ENCODE data around the gene POLDIP2. TPM values are rescaled to one million over a fixed set of nuclear protein-coding genes. Genes with fewer than 3 reads are reported as not detected.
A peak's percentile ranks its signal among the peaks of the same experiment; 100 is the strongest.

The POLDIP2 gene
- total and polyA plus RNA-seq, 2 of the 4 experiments (the other 2 are of a cell fraction), result 66.7 to 77.8 TPM

DNA sequence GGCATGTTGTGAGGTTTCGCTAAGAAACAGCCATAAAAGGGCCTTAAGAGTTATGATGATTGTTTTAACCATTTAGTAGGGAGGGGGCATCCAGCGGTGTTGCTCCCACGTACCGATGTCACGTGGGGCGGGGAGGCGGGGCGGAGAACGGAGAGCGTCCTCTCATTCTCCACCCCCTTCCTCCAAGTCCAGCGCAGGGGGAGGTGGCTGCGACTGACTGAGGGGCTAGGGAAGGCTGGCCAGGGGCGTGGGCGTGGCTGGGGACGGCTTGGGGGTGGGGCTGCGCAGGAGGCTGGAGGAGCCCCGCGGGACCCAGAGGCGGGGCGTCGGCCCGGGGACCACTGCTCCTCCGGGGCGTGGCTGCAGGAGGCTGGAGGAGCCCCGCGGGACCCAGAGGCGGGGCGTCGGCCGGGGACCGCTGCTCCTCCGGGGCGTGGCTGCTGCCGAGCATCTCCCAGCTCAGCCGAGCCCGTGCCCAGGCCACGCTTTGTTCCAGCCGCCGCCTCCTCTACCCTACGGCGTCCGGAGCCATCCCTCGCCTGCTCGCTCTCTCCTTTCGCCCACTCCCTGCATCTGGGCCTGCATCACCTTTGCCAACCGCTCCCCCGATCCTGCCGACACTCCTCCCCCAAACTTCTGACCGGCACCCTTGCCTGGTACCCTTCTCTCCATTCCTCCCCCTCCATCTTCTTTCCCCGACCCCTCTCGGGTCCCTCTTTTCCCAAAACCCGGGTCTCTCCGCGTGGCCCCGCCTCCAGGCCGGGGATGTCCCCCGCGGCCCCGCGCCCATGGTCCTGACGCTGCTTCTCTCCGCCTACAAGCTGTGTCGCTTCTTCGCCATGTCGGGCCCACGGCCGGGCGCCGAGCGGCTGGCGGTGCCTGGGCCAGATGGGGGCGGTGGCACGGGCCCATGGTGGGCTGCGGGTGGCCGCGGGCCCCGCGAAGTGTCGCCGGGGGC, 14.2 kb upstream of the POLDIP2 start, which contains the start of gene SARM1:
Gene SARM1, plus strand, starts transcription at position 450 of the 958 bp plus-strand sequence. Its CDS starts 339 bp downstream, at position 789.
- H2BK20ac ChIP-seq (ENCODE audit: low read depth, low read length), result peak within 1 kb of the TSS; percentile 73
- H3K4me1 ChIP-seq (ENCODE audit: control insufficient read depth, insufficient read depth, low read length), result peaks cover 14% of the 10 kb centered on the region; the same call in 1 of the 2 replicates
- H3K9me3 ChIP-seq (ENCODE audit: control insufficient read depth, insufficient read depth, low read length), result no peaks in the 10 kb centered on the region
- ATAC-seq (ENCODE audit: low read depth), result peak; percentile 83
- H3K23ac ChIP-seq (ENCODE audit: low read depth, low read length), result peak within 1 kb of the TSS; percentile 70
- H4K5ac ChIP-seq (ENCODE audit: low read depth, low read length), result peak within 1 kb of the TSS; percentile 40
- H2BK15ac ChIP-seq (ENCODE audit: low read depth, low read length), result peak within 1 kb of the TSS; percentile 16; the same call in 1 of the 3 replicates
- POLR2A ChIA-PET (ENCODE audit: unreplicated experiment), result no interaction called here
- H3K56ac ChIP-seq (ENCODE audit: extremely low read depth, insufficient read depth, low read length), result peak within 1 kb of the TSS; percentile 52
- peak within 1 kb of the TSS; percentile 62 for H2BK120ac ChIP-seq (ENCODE audit: low read depth, low read length)
- intact Hi-C loops (cut with micrococcal nuclease), result no loop called here
- H2AK5ac ChIP-seq (ENCODE audit: low read depth, low read length), result peak within 1 kb of the TSS; percentile 29
- peaks cover 5 to 27% of the 10 kb centered on the region in 2 experiments; a peak in 3 of 4 replicates for H3K79me1 ChIP-seq (ENCODE audit: low read depth in 1 of 2, low read length in 2 of 2)
- H3K36me3 ChIP-seq (ENCODE audit: control insufficient read depth, insufficient read depth, low read length), result no peaks in the 10 kb centered on the region
- H3K14ac ChIP-seq (replicated peaks; ENCODE audit: low read depth, low read length), result peak within 1 kb of the TSS; percentile 91
- dilution Hi-C loops (cut with HindIII; ENCODE audit: low sequenced_read_pairs, unreplicated experiment), result no loop called here
- H2BK5ac ChIP-seq (ENCODE audit: low read depth, low read length, poor library complexity, severe bottlenecking), result no peak within 1 kb of the TSS
- peak within 1 kb of the TSS; percentile 79 for H4K91ac ChIP-seq (ENCODE audit: insufficient read depth, low read depth, low read length)
- peak within 1 kb of the TSS; percentile 84 for H3K4me2 ChIP-seq (ENCODE audit: low read depth, low read length)
- H3K4me3 ChIP-seq (ENCODE audit: insufficient read depth, low read depth, low read length), result peak within 1 kb of the TSS; percentile 54
- no peak within 1 kb of the TSS; the same call in 1 of the 2 replicates for H3K18ac ChIP-seq (ENCODE audit: low read depth, low read length)
- peak within 1 kb of the TSS; percentile 43 for H3K9ac ChIP-seq (ENCODE audit: low read depth, low read length)
- peaks cover 31% of the 10 kb centered on the region for H4K20me1 ChIP-seq (ENCODE audit: insufficient read depth, low read length)
- H2AFZ ChIP-seq (replicated peaks; ENCODE audit: low read length, poor library complexity), result peak within 1 kb of the TSS; percentile 93
- DNase-seq, result peak; percentile 85
- WGBS, 2 experiments (ENCODE audit: extremely low coverage in 2 of 2, insufficient read length in 1 of 2), result 1% methylated on average over 28 of the region's 80 CpGs; no CpG with 5 or more reads in 1 of the 2 experiments
- peak within 1 kb of the TSS; percentile 33 for H2AK9ac ChIP-seq (replicated peaks; ENCODE audit: low read depth, low read length, poor library complexity)
- peak within 1 kb of the TSS; percentile 93 for H3K27ac ChIP-seq (ENCODE audit: insufficient read depth, low read length)
- CTCF ChIA-PET, result no interaction called here
- TF ChIP-seq BHLHE40 (IDR thresholded peaks at IDR 0.05; ENCODE audit: low read depth, low read length) (peak; percentile 26; the same call in 1 of the 2 replicates), MAZ (IDR thresholded peaks at IDR 0.05; ENCODE audit: borderline replicate concordance, low read depth, low read length) (peak; percentile 91; the same call in 1 of the 2 replicates)
- TF ChIP-seq, protein P1, sequence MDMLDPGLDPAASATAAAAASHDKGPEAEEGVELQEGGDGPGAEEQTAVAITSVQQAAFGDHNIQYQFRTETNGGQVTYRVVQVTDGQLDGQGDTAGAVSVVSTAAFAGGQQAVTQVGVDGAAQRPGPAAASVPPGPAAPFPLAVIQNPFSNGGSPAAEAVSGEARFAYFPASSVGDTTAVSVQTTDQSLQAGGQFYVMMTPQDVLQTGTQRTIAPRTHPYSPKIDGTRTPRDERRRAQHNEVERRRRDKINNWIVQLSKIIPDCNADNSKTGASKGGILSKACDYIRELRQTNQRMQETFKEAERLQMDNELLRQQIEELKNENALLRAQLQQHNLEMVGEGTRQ (IDR thresholded peaks at IDR 0.05; ENCODE audit: low read depth, low read length), result peak; percentile 96
- TF ChIP-seq, protein P2, sequence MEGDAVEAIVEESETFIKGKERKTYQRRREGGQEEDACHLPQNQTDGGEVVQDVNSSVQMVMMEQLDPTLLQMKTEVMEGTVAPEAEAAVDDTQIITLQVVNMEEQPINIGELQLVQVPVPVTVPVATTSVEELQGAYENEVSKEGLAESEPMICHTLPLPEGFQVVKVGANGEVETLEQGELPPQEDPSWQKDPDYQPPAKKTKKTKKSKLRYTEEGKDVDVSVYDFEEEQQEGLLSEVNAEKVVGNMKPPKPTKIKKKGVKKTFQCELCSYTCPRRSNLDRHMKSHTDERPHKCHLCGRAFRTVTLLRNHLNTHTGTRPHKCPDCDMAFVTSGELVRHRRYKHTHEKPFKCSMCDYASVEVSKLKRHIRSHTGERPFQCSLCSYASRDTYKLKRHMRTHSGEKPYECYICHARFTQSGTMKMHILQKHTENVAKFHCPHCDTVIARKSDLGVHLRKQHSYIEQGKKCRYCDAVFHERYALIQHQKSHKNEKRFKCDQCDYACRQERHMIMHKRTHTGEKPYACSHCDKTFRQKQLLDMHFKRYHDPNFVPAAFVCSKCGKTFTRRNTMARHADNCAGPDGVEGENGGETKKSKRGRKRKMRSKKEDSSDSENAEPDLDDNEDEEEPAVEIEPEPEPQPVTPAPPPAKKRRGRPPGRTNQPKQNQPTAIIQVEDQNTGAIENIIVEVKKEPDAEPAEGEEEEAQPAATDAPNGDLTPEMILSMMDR (conservative IDR thresholded peaks at IDR 0.05; ENCODE audit: low read depth, low read length), result no peak
- H3K9me1 ChIP-seq (ENCODE audit: insufficient read depth, low read length), result peaks cover 35% of the 10 kb centered on the region
- in situ Hi-C loops (cut with MboI; ENCODE audit: low sequenced_read_pairs), result no loop called here
- H3K27me3 ChIP-seq (ENCODE audit: control insufficient read depth, insufficient read depth, low read length), result no peaks in the 10 kb centered on the region
- BruUV-seq (replicated peaks), result no TSS peak
- H3K4ac ChIP-seq (ENCODE audit: low read depth, low read length), result peak within 1 kb of the TSS; percentile 92
- H4K8ac ChIP-seq (ENCODE audit: low read depth in 2 of 2, low read length in 2 of 2), result peak within 1 kb of the TSS; percentile 83 to 97

Measured in IMR-90 (cell line).